ENCODE results near the gene SHLD2.
"Not testable (repeated sequence)": the region's sequence is repeated elsewhere in the genome, so short reads cannot be mapped to it uniquely, and the experiment has no call there.

The SHLD2 gene

DNA sequence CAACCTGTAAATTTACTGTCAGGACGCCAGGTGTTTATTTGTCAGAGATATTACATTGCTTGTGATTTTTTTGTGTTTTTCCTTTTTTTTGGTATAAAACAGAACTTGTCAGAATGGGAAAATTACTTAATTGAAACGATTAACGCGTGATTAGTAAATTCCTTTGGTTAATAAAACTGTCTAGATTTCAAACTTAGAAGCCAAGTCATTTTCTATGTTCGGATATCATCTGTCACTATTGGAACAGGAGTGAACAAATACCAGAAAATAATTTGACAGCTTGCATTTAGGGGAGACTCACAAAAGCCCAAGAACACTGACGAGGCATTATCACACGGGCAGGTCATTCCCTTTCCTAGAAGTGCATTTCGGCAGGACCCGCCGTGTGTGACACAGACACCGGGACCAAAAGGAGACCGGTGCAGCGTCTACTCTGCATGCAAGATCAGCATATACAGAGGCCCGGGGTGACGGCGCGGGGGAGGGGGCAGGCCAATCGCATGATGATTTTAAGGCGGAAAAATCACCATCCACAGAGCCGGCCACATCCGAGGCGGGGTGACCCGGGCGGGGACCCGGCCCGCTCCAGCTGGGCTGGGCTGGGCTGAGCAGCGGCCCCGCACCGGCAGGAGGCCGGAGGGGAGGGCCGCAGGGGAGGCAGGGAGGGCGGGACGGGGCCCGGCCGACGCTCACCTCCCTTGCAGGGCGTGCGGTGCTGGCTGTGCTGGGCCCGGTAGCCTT lies 1.2 kb upstream of the SHLD2 start:
- Mint-ChIP-seq H3K36me3 (peaks cover 30% of the 10 kb centered on the region), H3K27ac (peak overlapping the region; percentile 98), H3K4me1 (peaks cover 61% of the 10 kb centered on the region), H3K4me3 (peak overlapping the region; percentile 89), H3K9me3 (no peaks in the 10 kb centered on the region), H3K27me3 (no peaks in the 10 kb centered on the region)
- CTCF ChIA-PET: interaction anchor here (1.1 to 1.3 kb wide), 2 partner anchors 124 to 155 kb away, joined by 3 to 5 read pairs; no protein-coding TSS in a partner anchor
- peak; percentile 84 for DNase-seq

DNA sequence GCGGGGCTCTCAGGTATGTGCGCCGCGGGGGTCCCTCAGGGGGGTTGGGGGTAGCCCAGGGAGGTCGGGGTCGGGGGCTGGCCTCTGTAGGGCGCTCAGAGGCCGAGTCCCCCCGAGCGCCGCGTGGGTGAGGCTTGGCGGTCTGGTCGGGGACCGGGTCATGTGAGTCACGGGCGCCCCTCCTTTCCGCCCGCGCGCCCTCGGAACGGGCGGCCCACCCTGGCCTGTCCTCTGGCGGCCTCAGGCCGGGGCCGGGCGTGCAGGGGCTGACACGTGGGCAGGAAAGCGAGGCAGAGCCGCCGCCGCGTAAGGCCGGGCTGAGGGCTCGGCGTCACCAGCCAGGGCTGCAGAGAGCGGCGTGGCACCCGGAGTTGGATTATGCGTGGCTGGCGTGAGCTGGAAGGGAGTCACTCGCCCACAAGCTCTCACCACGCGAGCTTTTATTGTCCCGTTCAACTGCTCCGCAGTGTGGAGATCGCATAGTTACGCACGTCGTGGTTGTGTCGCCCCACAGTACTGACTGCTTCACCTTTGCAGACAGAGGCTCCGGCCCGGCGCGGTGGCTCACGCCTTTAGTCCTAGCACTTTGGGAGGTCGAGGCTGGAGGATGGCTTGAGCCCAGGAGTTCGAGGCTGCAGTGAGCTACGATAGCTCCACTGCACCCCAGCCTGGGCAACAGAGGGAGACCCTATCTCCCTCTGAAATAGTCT lies 385 bp downstream of the SHLD2 start:
- Mint-ChIP-seq H3K27me3 (no peaks in the 10 kb centered on the region), H3K36me3 (peaks cover 30% of the 10 kb centered on the region), H3K4me1 (peaks cover 55% of the 10 kb centered on the region), H3K9me3 (no peaks in the 10 kb centered on the region), H3K27ac (peak overlapping the region; percentile 92), H3K4me3 (peak overlapping the region; percentile 81)
- CTCF ChIA-PET: interaction anchor here (0.6 to 1.0 kb wide), 3 partner anchors 10 to 40 kb away, joined by 3 read pairs; no protein-coding TSS in a partner anchor
- peak; percentile 86 for DNase-seq

GRCh38 chr10:87101996-87102395 lies 7.0 kb downstream of the SHLD2 start:
- no peak for DNase-seq
- CTCF ChIA-PET: no interaction called here
- Mint-ChIP-seq H3K4me1 (peaks cover 13% of the 10 kb centered on the region), H3K27ac (no peak overlapping the region), H3K36me3 (peaks cover 47% of the 10 kb centered on the region), H3K4me3 (no peak overlapping the region), H3K27me3 (no peaks in the 10 kb centered on the region), H3K9me3 (no peaks in the 10 kb centered on the region)

DNA sequence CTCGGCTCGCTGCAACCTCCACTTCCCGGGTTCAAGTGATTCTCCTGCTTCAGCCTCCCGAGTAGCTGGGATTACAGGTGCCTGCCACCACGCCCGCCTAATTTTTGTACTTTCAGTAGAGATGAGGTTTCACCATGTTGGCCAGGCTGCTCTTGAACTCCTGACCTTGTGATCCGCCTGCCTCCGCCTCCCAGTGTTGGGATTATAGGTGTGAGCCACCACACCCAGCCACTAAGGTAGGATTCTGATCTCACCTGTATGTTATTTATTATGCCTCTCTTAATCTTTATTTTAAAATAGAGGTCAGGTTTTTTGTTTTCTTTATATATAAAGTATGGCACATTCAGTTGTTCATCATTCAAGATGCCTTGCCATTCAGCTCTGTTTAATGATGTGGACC lies 9.7 kb downstream of the SHLD2 start:
- peaks cover 49% of the 10 kb centered on the region for H3K36me3 Mint-ChIP-seq
- H3K27ac Mint-ChIP-seq, H3K4me1 Mint-ChIP-seq, H3K4me3 Mint-ChIP-seq, CTCF ChIA-PET, H3K27me3 Mint-ChIP-seq, DNase-seq, H3K9me3 Mint-ChIP-seq: not testable (repeated sequence)

GRCh38 chr10:87105446-87106124 lies 10.6 kb downstream of the SHLD2 start:
- H3K4me3 Mint-ChIP-seq: no peak overlapping the region
- CTCF ChIA-PET: no interaction called here
- peaks cover 46% of the 10 kb centered on the region for H3K36me3 Mint-ChIP-seq
- no peaks in the 10 kb centered on the region for H3K27me3 Mint-ChIP-seq
- H3K9me3 Mint-ChIP-seq: no peaks in the 10 kb centered on the region
- no peak for DNase-seq
- H3K27ac Mint-ChIP-seq: no peak overlapping the region
- peaks cover 2% of the 10 kb centered on the region for H3K4me1 Mint-ChIP-seq

DNA sequence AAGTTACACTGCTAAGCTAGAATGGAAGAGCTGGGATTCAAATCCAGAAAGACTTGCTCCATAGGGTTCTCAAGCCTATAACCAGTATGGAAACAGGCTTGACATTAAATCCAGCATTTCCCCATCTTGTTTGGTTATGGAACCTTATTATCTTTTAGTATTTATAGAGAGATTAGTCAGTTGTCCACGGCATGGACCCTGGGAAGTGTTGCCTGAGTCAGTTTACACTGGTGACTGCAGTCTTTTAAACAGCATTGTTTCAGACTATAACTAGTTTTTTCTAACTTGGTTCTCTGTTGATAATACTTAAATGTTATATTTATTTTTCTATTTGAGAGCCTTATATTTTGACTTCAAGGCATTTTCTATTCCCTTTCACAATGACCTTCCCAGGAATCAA lies 23.1 kb downstream of the SHLD2 start:
- CTCF ChIA-PET, H3K4me1 Mint-ChIP-seq, H3K4me3 Mint-ChIP-seq, DNase-seq, H3K27me3 Mint-ChIP-seq, H3K9me3 Mint-ChIP-seq, H3K27ac Mint-ChIP-seq: not testable (repeated sequence)
- H3K36me3 Mint-ChIP-seq: peaks cover 22% of the 10 kb centered on the region

DNA sequence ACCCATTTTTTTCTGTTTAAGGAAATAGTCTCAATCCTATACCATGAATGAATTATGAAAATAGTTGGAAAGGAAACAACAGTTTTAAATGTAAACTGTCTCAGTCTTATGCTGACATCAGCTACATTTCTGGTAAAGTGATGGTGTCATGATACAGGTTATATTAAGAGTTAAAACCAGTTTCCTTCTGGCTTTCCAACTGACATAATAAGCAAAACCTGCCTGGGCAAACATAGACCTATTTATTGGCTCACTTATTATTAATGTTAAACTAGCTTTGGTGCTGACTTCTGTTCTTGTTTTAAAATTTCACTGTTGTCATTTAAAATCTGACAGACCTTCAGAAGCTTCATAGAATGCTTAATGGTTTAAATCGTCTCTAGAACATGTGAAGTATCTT lies 24.0 kb downstream of the SHLD2 start:
- H3K27me3 Mint-ChIP-seq, H3K4me3 Mint-ChIP-seq, H3K4me1 Mint-ChIP-seq, CTCF ChIA-PET, H3K27ac Mint-ChIP-seq, DNase-seq, H3K9me3 Mint-ChIP-seq: not testable (repeated sequence)
- H3K36me3 Mint-ChIP-seq: peaks cover 18% of the 10 kb centered on the region

DNA sequence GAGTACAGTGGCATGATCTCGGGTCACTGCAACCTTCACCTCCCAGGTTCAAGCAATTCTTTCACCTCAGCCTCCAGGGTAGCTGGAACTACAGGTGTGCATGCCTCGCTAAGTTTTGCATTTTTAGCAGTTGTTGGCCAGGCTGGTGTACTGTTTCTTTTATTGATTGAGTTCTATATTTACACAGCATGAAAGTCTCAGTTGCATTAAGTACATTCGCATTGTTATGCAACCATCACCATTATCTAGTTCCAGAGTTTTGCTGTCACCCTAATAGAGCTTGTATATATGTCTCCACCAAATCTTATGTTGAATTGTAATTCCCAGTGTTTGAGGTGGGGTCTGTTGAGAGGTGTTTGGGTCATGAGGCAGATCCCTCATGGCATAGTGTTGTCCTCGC lies 28.3 kb downstream of the SHLD2 start:
- H3K27ac Mint-ChIP-seq, H3K4me3 Mint-ChIP-seq, H3K27me3 Mint-ChIP-seq, DNase-seq, H3K4me1 Mint-ChIP-seq, H3K9me3 Mint-ChIP-seq, CTCF ChIA-PET, H3K36me3 Mint-ChIP-seq: not testable (repeated sequence)

DNA sequence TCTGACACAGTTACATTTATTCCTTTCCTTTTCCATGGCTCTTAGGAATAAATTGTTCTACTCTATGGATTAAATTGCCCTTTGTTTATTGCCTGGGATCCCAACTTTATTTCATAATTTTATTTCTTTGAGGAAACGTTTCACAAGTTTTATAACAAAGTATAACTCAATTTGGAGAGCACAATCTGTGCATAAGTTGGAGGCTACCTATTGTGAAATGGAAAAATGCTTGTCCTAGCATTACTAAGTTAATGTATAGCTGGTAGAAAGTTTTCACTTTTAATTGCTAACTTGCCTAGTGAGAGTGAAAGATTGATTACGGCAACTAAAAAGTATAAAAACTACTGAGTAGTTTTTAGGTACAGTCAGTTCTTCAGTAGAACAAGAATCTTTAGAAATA lies 32.0 kb downstream of the SHLD2 start:
- H3K4me1 Mint-ChIP-seq, DNase-seq, CTCF ChIA-PET, H3K27me3 Mint-ChIP-seq, H3K4me3 Mint-ChIP-seq, H3K27ac Mint-ChIP-seq, H3K9me3 Mint-ChIP-seq: not testable (repeated sequence)
- peaks cover 11% of the 10 kb centered on the region for H3K36me3 Mint-ChIP-seq

GRCh38 chr10:87127607-87128156 lies 32.7 kb downstream of the SHLD2 start:
- CTCF ChIA-PET, H3K9me3 Mint-ChIP-seq, H3K27ac Mint-ChIP-seq, DNase-seq, H3K4me1 Mint-ChIP-seq, H3K4me3 Mint-ChIP-seq, H3K27me3 Mint-ChIP-seq: not testable (repeated sequence)
- H3K36me3 Mint-ChIP-seq: peaks cover 11% of the 10 kb centered on the region

- H3K27me3 Mint-ChIP-seq, H3K9me3 Mint-ChIP-seq, CTCF ChIA-PET, DNase-seq, H3K27ac Mint-ChIP-seq, H3K4me3 Mint-ChIP-seq, H3K4me1 Mint-ChIP-seq: not testable (repeated sequence)
- peaks cover 27% of the 10 kb centered on the region for H3K36me3 Mint-ChIP-seq
Observed at GRCh38 chr10:87132176-87132575, 37.2 kb downstream of the SHLD2 start.

DNA sequence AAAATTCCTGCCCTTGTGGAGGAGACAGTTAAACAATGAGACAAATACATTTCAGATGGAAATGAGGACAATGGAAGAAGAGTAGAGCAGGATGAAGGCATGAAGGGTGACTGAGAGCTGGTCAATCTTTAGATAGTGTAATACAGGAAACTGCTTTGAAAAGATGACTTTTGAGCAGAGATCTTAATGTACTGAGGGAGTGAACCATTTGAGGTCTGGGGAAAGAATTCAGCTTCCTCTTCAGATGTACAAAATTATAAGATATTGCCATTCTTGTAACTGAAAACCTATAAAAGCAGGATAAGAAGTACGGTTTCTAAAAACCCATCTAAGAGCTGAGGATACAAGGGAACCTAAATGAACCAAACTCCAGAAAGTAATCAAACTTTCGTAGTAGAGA lies 38.9 kb downstream of the SHLD2 start:
- Mint-ChIP-seq H3K36me3 (peaks cover 30% of the 10 kb centered on the region), H3K9me3 (peaks cover 11% of the 10 kb centered on the region)
- H3K4me1 Mint-ChIP-seq, H3K4me3 Mint-ChIP-seq, H3K27ac Mint-ChIP-seq, H3K27me3 Mint-ChIP-seq, DNase-seq, CTCF ChIA-PET: not testable (repeated sequence)

DNA sequence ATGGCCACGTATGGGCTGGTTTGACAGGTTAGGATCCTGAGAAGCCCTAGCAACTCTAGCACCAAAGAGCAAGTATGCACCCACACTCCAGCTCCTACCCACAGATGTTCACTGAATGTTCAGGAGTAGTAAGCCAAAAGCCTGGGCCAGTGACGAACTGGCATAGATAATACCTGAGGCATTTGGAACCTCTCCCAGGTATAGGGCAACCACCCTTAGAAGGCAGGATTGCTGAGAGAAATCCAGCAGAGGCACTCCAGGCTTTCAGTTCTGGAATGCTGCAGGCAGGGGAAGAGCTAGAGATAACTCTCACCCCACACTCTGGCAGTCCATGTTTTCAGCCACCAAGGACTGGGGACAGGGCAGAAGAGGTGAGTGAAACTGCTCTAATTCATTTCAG lies 39.4 kb downstream of the SHLD2 start:
- H3K27me3 Mint-ChIP-seq, CTCF ChIA-PET: not testable (repeated sequence)

GRCh38 chr10:87137478-87137877 lies 42.5 kb downstream of the SHLD2 start:
- CTCF ChIA-PET, H3K27ac Mint-ChIP-seq, H3K4me3 Mint-ChIP-seq, H3K4me1 Mint-ChIP-seq, H3K27me3 Mint-ChIP-seq, DNase-seq: not testable (repeated sequence)
- Mint-ChIP-seq H3K9me3 (peaks cover 11% of the 10 kb centered on the region), H3K36me3 (peaks cover 26% of the 10 kb centered on the region)

More for the DNA sequence above, 39.4 kb downstream of the SHLD2 start:
- not testable (repeated sequence) for H3K4me1 Mint-ChIP-seq, H3K4me3 Mint-ChIP-seq, DNase-seq, H3K27ac Mint-ChIP-seq
- Mint-ChIP-seq H3K9me3 (peaks cover 11% of the 10 kb centered on the region), H3K36me3 (peaks cover 29% of the 10 kb centered on the region)
